GM21528 (cell line): ENCODE measurements around the gene KPNA3.
"Not testable (repeated sequence)": the region's sequence is repeated elsewhere in the genome, so short reads cannot be mapped to it uniquely, and the experiment has no call there.

Experiments used
- ATAC-seq: cut with Tn5 transposase; IDR thresholded peaks from one replicate; pipeline ENCODE4 v1.9.1; 2021; ENCODE audit warnings: mild to moderate bottlenecking, moderate library complexity; ENCODE audit not compliant: unreplicated experiment, low FRiP score

KPNA3 gene

GRCh38 chr13:49810567-49811526 is 18.4 kb upstream of the KPNA3 start:
- ATAC-seq: no peak

DNA sequence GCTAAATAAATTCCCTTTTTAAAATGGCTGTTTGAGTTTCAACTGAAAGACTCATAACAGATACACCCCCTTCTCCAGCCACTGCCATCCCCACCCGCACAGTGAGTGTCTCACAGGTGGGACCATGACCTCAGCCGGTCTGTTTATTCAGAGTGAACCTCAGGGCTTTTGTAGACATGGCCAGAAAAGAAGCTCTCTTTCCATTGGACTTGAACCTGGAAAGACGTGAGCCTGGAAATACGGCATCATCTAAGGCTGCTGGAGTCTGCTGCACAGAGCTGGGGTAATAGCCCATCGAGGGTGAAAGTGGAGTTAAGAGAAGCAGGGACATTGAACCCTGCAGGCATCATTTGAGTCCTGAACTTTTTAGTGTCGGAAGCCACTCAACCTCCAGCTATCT is 15.2 kb upstream of the KPNA3 start:
- no peak for ATAC-seq

DNA sequence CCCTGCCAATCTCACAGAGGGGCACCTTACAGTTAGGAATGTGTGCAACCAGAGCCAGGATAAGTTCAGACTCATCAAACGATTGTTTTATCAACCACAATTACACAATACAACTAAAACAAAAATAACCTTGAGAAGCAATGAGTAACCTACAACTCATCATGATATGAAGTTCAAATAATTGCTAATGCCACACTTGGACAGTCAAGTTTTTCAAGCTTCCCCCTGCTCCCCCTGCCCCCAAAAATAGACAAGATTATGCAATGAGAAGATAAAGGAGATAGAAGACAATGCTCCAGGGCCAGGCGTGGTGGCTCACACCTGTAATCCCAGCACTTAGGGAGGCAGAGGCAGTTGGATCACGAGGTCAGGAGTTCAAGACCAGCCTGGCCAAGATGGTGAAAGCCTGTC is 13.6 kb upstream of the KPNA3 start:
- ATAC-seq: no peak

DNA sequence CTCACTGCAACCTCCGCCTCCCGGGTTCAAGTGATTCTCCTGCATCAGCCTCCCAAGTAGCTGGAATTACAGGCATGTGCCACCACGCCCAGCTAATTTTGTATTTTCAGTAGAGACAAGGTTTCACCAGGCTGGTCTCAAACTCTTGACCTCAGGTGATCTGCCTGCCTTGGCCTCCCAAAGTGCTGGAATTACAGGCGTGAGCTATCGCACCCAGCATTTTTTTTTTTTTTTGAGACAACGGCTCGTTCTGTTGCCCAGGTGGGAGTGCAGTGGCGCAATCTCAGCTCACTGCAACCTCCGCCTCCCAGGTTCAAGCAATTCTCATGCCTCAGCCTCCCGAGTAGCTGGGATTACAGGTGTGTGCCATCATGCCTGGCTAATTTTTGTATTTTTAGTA is 10.6 kb upstream of the KPNA3 start:
- ATAC-seq: not testable (repeated sequence)

- ATAC-seq: no peak
These were observed 9.9 kb upstream of the KPNA3 start for GRCh38 chr13:49802426-49802825.

DNA sequence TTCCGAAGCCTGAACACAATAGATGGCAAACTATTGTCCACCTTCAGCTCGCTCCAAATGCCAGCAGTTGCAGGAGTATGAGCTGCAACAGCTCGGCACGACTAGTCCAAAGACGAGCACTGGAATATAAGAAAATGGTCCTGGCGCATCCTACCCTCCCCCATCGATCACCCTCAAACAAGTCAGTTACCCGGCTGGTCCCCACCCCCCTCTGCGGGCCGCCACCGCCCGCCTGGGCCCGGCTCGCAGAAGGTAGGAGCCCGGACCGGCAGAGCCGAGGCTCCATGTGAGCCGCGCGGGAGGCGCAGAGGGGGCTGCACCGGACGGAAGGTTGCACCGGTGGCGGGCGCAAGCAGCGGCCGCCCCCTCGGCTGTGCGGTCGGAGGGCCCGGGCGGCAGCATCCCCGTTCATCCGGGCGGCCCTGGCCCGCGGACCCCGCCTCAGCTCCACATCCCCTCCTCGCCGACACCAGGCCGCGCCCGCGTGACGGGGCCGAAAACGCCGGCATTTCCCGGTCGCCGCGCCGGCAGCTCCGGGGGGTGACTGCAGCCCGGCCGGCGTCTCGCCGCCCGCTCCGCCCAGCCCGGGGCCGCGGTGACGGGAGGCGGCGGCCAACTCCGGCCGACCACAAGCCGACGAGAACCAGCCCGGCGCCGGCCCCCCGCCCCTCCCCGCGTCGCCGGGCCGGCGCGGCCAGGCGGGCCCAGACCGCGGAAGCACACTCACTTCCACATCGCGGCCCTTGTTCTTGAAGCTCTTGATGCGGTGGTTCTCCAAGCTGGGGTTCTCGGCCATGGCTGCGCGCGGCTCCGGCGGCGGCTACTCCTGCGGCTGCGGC is 552 bp downstream of the KPNA3 start:
- ATAC-seq: peak; percentile 28

DNA sequence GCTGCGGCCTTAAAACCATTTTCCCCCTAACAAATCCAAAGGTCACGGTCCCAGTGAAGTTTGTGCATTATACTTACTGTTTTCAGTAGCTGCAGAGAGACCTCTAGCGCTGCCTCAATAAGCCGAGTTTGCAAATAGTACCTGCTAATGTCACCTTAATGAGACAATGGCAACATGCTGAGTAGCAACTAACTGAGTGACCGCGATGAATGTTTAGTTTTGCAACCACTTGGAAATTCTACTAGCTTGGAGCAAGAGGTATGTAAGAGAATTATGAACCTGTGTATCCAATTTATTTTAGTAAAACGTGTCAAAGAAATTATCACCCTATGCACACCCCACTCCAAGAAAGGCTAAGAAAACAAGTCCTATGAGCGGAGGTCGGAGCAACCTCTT is 1.2 kb downstream of the KPNA3 start:
- no peak for ATAC-seq

- no peak for ATAC-seq
These were observed 2.5 kb downstream of the KPNA3 start for GRCh38 chr13:49789968-49790367.

DNA sequence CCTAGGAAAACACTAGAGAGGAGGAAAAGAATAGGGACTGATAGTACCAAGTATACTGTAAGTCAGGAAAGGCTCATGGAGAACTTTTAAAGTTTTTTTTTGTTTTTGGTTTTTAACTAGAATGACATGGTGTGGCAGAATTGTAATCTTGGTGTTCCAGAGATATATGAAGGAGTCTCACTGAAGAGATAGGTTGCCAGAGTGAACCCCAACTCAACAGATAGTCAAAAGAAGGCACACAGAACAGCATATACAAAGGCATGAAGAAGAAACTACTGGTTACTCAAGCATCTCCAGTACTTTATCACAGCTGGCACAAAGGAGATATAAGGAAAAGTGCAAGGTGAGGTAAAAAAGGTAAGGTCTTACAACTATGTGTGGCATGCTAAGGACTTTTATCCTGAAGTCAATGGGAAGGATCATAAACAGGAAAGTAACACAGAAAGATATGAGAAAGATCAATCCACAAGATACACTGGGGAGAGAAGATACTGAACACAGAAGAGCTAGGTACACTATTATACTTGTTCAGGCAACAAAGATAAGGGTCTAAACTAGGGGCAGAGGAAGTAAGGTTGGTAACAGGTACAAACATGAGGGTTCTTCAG is 6.0 kb downstream of the KPNA3 start:
- no peak for ATAC-seq

DNA sequence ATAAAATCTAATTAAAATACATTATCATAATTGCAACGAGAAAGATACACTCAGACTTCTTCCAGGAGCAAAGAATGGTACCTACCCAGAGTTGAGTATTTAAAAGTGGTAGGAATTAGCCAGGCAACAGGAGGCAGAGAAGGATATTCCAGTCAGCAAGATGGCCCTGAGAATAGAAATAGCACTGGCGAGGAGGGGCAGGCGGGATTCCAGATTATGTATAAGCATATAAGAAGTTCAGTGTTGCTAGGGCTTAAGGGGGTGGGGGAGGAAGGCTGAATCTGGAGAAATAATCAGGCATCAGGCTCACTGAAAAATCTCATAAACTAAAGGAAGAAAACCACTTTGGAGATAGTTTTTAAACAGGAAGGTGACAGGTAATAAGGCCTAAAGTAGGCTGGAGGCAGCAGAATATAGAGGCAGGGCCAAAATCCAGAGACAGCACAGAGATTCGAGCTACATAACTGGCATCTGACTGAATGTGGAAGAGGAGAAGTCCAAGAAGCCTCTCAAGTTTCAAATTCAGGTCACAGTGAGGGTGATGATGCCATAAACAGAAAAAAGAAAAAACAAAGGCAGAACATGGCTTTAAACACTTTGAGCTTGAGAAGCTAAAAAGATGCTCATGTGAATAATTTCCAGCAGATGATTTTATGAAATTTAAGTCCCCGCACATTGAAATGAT is 7.5 kb downstream of the KPNA3 start:
- ATAC-seq: no peak

GRCh38 chr13:49783865-49784264 is 8.6 kb downstream of the KPNA3 start:
- no peak for ATAC-seq

GRCh38 chr13:49782784-49783183 is 9.7 kb downstream of the KPNA3 start:
- ATAC-seq: no peak

DNA sequence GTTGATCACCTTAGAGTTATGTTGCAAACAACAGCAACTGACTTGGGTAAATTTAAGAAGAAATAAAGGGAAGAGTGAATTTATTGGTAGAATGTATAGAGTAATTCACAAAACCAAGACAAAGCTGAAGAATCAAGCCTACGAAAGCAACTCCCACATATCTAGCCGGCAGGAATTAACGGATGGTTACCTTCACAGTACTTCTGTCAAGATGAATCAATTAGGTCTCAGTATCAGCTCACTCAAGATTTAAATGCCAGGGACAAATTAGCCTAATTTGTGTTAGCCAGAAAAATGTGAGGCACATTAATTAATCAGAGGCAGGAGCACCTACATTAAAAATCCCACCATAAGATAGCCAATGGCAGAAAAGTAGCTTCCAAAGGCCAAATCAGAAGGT is 10.7 kb downstream of the KPNA3 start:
- ATAC-seq: no peak

GRCh38 chr13:49779721-49780120 is 12.8 kb downstream of the KPNA3 start:
- no peak for ATAC-seq

DNA sequence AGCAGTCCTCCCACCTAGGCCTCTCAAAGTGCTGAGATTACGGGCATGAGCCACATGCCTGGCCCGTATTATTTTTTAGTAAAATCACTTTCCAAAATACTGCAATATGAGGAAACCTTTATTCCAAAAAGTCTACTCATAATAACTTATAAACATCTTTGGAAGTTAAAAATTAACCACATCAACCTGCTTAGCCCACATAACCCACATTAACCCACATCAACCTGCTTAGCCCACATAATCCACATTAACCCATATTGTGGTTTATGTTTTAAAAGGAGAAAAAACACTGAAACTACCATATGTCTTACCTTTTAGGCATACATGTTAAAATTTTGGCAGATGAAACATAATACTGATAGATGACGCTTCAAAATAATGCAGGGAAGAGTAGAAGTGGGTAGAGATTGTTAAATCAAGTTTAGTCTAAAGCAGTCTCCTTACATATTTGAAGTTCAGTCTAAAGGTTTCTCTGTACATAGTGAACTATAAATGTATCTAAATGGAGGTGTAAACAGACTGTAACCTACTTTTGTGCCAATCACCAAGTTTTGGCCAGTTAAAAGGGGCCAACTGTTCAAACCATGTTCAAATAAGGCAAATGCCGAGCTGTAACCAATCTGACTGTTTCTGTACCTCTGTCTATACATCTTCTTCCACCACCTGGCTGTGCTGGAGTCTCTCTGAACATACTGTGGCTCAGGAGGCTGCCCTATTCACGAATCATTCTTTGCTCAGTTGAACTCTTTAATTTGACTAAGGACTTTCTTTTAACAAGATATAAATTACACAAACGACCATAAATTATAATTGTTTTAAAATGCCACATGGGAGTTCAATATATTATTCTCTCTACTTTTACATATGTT is 14.5 kb downstream of the KPNA3 start:
- no peak for ATAC-seq

GRCh38 chr13:49776871-49777270 is 15.6 kb downstream of the KPNA3 start:
- ATAC-seq: no peak

DNA sequence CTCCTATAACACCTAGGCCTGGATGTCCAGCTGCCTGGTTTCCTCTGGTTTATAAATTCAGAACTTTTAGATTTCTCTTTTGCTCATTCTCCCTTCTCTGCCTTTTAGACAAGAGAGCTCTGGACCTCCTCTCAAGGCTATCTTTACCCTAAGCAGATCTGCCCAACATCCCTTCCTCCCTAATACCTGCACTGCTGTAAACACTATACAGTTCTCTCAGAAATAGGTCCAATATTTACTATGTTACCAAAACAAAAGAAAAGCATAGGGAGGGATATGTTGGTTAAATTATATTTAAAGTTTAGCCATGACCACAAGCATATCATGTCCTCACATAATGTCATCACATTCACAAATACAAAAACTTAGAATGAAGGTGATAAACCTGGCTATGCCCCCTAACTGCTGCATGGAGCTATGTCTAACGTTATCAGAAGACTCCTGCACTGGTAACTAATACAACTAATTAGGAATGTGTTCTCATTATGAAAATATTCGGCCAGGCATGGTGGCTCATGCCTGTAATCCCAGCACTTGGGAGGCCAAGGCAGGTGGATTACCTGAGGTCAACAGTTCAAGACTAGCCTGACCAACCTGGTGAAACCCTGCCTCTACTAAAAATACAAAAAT is 18.0 kb downstream of the KPNA3 start:
- no peak for ATAC-seq

GRCh38 chr13:49772828-49773227 is 19.7 kb downstream of the KPNA3 start:
- ATAC-seq: no peak

- ATAC-seq: not testable (repeated sequence)
These were observed 30.7 kb downstream of the KPNA3 start for GRCh38 chr13:49761811-49762210.
